Middle frontal gyrus (tissue), 1 donor: ENCODE data around the gene MSANTD7.

Experiments
- DNase-seq: peaks from one replicate; pipeline ENCODE4 v3.0.0-alpha.2; 2015; ENCODE audit warnings: low spot score; ENCODE audit errors: extremely low spot score

The MSANTD7 gene

GRCh38 chr10:14880229-14880628, 42.1 kb downstream of the MSANTD7 start:
- DNase-seq, result no peak

DNA sequence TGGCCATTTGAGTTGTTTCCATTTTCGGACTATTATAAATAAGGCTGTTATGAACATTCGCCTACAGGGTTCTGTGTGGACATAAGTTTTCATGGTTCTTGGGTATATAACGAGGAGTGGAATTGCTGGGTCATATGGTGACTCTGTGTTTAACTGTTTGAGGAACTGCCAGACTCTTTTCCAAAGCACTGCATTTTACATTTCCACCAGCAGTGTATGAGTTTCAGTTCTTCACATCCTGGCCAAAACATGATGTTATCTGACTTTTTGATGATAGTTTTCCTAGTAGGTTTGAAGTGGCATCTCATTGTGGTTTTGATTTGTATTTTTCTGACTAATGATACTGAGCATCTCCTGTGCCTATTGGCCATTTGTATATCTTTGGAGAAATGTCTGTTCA, 46.0 kb downstream of the MSANTD7 start:
- no peak for DNase-seq
